Measurements from ENCODE around the gene PAK1IP1.
"Not testable (repeated sequence)": the region's sequence is repeated elsewhere in the genome, so short reads cannot be mapped to it uniquely, and the experiment has no call there.

The PAK1IP1 gene

GRCh38 chr6:10745116-10745515 is 50.3 kb downstream of the PAK1IP1 start:
- no peak for DNase-seq

GRCh38 chr6:10746915-10747250 is 52.1 kb downstream of the PAK1IP1 start:
- DNase-seq: no peak

- DNase-seq: peak; percentile 98 to 100 (median 100)
Measured at GRCh38 chr6:10747251-10747972, 52.6 kb downstream of the PAK1IP1 start, which contains the start of gene TMEM14B. TSS of gene TMEM14B (plus strand) at chr6:10747805. CDS start at chr6:10749246, 1,441 bp downstream.

GRCh38 chr6:10749734-10750133 is 55.0 kb downstream of the PAK1IP1 start:
- no peak for DNase-seq

- not testable (repeated sequence) for DNase-seq
Measured at GRCh38 chr6:10750568-10750967, 55.8 kb downstream of the PAK1IP1 start.

- not testable (repeated sequence) for DNase-seq
Measured at GRCh38 chr6:10751757-10752156, 57.0 kb downstream of the PAK1IP1 start.

GRCh38 chr6:10756085-10756484 is 61.3 kb downstream of the PAK1IP1 start:
- DNase-seq: no peak
